Effector memory CD4-positive, alpha-beta T cell (primary cell): ENCODE measurements around the gene GMNC.

Source experiments
- DNase-seq, 3 donors: peaks; one replicate each; pipeline ENCODE4 v3.0.0-alpha.2; 2020
- H3K27ac ChIP-seq: 2 replicates; pipeline ENCODE4 v1.7.0; 2013; ENCODE audit warnings: mild to moderate bottlenecking, low read length, moderate library complexity; ENCODE audit not compliant: insufficient read depth, poor library complexity, severe bottlenecking
- H3K27me3 ChIP-seq: replicated peaks from 2 replicates; pipeline ENCODE4 v1.7.0; 2013; ENCODE audit warnings: mild to moderate bottlenecking, low read length; ENCODE audit not compliant: insufficient read depth, control insufficient read depth, poor library complexity, severe bottlenecking
- H3K36me3 ChIP-seq: 2 replicates; pipeline ENCODE4 v1.7.0; 2013; ENCODE audit warnings: mild to moderate bottlenecking, low read length, moderate library complexity; ENCODE audit not compliant: control insufficient read depth, insufficient read depth
- H3K4me1 ChIP-seq: 2 replicates; pipeline ENCODE4 v1.7.0; 2013; ENCODE audit warnings: low read length, mild to moderate bottlenecking; ENCODE audit not compliant: control insufficient read depth, insufficient read depth, poor library complexity, severe bottlenecking
- H3K4me3 ChIP-seq: 2 replicates; pipeline ENCODE4 v1.7.0; 2013; ENCODE audit warnings: low read length, low read depth, mild to moderate bottlenecking; ENCODE audit not compliant: insufficient read depth, poor library complexity, severe bottlenecking
- H3K9me3 ChIP-seq: 2 replicates; pipeline ENCODE4 v1.7.0; 2013; ENCODE audit warnings: mild to moderate bottlenecking, low read length, moderate library complexity; ENCODE audit not compliant: control insufficient read depth

GMNC gene

DNA sequence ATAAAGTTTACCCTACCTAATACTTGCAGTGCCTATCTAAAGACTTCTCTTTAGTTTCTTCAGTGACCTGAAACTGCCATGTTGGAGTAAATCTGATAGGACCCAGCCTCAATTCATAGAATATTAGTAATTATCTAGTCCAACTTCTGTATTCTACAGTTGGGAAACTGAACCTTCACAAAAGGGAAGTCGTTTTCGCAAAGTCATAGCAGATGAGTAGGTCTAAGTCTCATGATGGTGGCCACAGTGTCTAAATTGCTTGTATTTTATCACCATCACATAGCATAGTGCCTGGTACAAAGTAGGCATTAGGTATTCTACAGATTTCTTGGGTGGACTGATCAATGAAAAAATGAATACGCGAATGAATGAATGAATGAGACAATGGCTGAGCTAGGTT is 8.4 kb downstream of the GMNC start:
- Histone ChIP-seq H3K36me3 (no peaks in the 10 kb centered on the region), H3K4me1 (no peaks in the 10 kb centered on the region), H3K27ac (no peak overlapping the region), H3K9me3 (no peaks in the 10 kb centered on the region), H3K4me3 (no peak overlapping the region), H3K27me3 (no peaks in the 10 kb centered on the region)
- DNase-seq, result no peak

DNA sequence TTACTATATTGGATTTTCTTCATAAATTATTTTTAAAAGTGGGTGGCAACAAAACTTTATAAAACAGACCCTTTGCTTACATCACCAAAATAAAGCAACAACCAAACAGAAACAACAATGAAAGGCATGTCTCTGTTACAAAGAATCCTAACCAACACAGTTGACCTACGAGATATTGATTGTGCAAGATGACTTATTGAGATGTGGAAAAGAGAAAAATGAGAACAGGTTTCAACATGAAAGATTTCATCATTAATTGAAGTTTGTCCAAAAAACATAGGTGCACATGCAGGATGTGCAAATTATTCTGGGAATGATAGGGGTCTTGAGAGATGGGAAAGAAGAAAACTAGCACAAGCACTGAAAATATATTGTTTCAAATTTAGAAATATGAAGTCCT is 9.0 kb downstream of the GMNC start:
- Histone ChIP-seq H3K9me3 (no peaks in the 10 kb centered on the region), H3K36me3 (no peaks in the 10 kb centered on the region), H3K4me3 (no peak overlapping the region), H3K4me1 (no peaks in the 10 kb centered on the region), H3K27ac (no peak overlapping the region), H3K27me3 (no peaks in the 10 kb centered on the region)
- DNase-seq, result no peak

DNA sequence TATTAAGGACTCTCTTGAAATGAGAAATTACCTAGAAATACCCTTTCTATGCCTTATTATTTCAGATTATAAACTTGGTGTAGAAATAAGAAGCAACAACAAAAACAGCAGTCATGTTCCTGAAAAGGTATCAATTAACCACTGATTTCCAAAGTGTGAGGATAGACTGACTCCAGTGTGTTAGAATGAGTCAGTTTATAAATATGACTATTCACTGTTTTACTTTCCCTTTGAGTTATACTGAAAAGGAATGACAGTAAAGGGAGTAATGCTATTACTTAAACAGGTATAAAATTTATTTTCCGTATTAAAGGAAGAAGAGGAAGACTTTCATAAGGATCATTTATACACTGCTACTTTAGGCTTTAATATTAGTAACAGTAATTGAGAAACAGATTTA is 12.9 kb downstream of the GMNC start:
- no peak overlapping the region for H3K4me3 ChIP-seq
- H3K9me3 ChIP-seq, result no peaks in the 10 kb centered on the region
- no peaks in the 10 kb centered on the region for H3K27me3 ChIP-seq
- H3K4me1 ChIP-seq, result no peaks in the 10 kb centered on the region
- no peak for DNase-seq
- H3K36me3 ChIP-seq, result no peaks in the 10 kb centered on the region
- no peak overlapping the region for H3K27ac ChIP-seq

DNA sequence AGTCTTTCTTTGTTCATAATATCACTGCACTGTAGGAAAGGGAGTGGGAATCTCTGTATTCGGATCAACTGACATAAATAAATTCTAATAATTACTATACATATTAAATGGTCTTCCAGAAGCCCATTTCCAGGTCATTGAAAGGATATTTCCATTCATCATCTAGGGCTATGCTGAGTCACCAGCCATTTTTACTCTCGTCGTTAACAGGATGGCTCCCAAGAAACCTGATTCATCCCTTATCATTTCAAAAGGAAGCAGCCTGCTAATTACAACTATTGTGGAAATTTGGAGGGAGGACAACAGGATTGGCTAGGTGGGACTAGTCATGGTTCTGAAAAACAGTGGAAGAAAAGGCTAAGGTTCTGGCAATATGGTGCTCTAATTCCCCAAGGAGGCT is 13.6 kb downstream of the GMNC start:
- DNase-seq, result no peak
- Histone ChIP-seq H3K9me3 (no peaks in the 10 kb centered on the region), H3K4me3 (no peak overlapping the region), H3K27ac (no peak overlapping the region), H3K27me3 (no peaks in the 10 kb centered on the region), H3K36me3 (no peaks in the 10 kb centered on the region), H3K4me1 (no peaks in the 10 kb centered on the region)

DNA sequence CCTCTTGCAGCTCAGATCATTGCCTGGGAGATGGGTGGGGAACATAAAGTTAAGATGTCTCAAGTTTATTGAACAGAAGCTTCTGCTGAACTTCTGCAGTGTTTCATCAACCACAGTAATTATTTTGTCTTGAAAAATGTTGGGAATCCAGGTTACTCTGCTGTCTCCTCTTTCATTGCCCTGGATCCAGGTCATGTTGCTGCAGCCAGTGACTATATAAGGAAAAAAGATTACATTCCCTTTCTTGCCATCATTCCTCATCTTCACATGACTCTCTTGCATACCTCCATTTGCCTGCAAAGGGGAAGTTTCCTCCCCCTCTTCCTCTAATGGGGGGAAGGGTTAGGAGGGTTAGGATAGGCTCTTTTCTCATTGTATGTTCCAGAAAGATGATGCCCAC is 15.1 kb downstream of the GMNC start:
- H3K27ac ChIP-seq, result no peak overlapping the region
- H3K9me3 ChIP-seq, result no peaks in the 10 kb centered on the region
- H3K4me1 ChIP-seq, result no peaks in the 10 kb centered on the region
- H3K27me3 ChIP-seq, result no peaks in the 10 kb centered on the region
- no peak for DNase-seq
- H3K36me3 ChIP-seq, result no peaks in the 10 kb centered on the region
- H3K4me3 ChIP-seq, result no peak overlapping the region

DNA sequence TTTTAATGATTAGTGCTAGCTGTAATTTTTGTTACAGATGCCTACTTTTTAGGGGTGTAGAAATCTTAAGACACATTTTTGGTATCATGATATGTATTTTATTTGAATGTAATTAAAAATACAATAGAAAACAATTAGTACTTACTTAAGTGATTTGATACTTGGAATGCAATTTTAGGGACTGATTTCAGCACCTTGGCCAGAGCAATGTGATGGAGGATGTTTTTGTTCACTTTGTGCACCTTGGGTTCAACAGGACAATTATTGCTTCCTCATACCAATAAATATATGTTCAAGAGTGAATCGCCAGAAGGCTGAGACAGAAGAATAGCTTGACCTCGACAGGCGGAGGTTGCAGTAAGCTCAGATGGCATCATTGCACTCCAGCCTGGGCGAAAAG is 22.3 kb downstream of the GMNC start:
- no peak overlapping the region for H3K4me3 ChIP-seq
- DNase-seq, result no peak
- H3K27ac ChIP-seq, result no peak overlapping the region
- no peaks in the 10 kb centered on the region for H3K9me3 ChIP-seq
- no peaks in the 10 kb centered on the region for H3K36me3 ChIP-seq
- H3K27me3 ChIP-seq, result no peaks in the 10 kb centered on the region
- H3K4me1 ChIP-seq, result no peaks in the 10 kb centered on the region

DNA sequence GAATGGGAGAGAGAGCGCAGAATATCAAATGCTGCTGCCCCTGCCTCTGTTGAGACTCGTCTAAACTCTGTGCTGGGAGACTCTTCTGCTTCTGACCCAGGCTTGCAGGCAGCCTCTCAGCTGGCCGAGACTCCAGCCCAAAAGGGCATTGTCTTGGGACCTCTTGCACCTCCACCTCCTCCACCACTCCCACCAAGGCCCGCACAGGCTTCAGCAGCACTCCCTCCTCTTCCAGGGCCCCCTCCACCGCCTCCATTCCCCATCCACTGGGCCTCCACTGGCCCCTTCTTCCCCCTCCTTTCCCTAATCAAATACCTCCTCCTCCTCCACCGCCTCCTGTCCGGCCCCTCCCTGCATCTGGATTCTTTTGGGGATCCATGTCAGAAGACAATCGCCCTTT is 31.3 kb downstream of the GMNC start:
- H3K27ac ChIP-seq, result no peak overlapping the region
- no peaks in the 10 kb centered on the region for H3K9me3 ChIP-seq
- no peak for DNase-seq
- H3K4me3 ChIP-seq, result no peak overlapping the region
- H3K27me3 ChIP-seq, result no peaks in the 10 kb centered on the region
- H3K4me1 ChIP-seq, result no peaks in the 10 kb centered on the region
- no peaks in the 10 kb centered on the region for H3K36me3 ChIP-seq

DNA sequence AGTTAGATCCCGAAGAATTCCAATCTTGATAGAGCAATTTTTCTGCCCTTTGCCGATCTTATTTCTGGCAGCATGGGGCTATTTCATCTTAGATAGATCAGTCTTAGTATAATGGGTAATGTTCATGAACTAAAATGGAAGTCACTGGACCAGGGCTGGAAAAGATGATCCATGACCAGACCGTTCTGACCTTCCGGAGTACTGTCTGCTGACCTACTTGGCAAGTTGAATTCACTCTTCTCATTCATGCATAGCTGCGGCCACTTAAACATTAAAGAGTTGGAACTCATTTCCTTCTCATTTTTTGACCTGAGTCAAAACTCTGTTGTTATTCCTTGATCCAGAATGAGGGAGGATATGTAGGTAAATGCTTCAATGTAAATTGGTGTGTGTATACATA is 32.5 kb downstream of the GMNC start:
- H3K36me3 ChIP-seq, result no peaks in the 10 kb centered on the region
- no peaks in the 10 kb centered on the region for H3K9me3 ChIP-seq
- DNase-seq, result no peak
- no peak overlapping the region for H3K4me3 ChIP-seq
- no peak overlapping the region for H3K27ac ChIP-seq
- no peaks in the 10 kb centered on the region for H3K27me3 ChIP-seq
- no peaks in the 10 kb centered on the region for H3K4me1 ChIP-seq

DNA sequence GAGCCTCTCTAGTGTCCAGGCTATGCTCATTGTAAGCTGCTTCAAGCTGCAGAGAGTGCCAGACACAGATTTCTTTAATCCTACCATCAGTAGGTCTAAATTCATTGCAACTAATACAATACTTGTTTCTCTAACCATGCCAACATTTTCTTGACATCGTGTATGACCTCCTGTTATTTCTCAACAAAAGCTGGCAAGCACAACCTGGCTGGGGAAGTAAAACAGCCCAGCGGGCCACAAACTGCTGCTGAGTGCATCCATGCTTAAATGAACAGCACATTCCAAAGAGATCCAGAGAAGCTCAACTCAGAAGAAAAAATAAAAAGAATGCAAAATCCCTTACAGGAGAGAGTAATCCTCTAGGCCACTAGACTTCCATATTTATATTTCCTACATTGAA is 36.5 kb downstream of the GMNC start:
- Histone ChIP-seq H3K36me3 (no peaks in the 10 kb centered on the region), H3K27me3 (no peaks in the 10 kb centered on the region), H3K4me1 (no peaks in the 10 kb centered on the region), H3K27ac (no peak overlapping the region), H3K9me3 (no peaks in the 10 kb centered on the region), H3K4me3 (no peak overlapping the region)
- no peak for DNase-seq

DNA sequence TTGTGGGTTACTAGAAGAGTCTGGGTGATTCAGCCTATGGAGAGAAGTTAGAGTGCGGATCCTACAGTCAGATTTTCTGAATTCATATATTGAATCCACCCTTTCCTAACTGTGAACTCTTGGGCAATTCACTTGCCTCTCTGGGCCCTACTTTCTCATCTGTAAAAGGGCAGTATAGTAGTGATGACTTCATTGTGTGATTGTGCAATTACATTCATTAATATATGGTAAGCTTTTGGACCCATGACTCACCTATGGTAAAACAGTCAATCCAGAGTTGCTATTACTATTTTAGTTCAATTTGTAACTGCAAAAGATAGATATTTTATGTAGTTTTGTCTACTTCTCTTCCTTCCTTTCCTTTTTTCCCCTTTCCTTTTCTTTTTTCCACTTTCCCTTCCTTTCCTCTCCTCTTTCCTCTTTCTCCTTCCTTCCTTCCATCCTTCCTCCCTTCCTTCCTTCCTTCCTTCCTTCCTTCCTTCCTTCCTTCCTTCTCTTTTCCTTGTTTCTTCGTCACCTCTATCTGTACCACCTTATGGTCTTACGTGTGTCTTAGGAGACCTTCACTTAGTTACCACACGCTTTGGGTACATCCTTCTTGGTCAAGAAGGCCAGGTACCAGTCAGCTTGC is 37.0 kb downstream of the GMNC start:
- Histone ChIP-seq H3K9me3 (no peaks in the 10 kb centered on the region), H3K27me3 (no peaks in the 10 kb centered on the region), H3K4me1 (no peaks in the 10 kb centered on the region), H3K4me3 (no peak overlapping the region), H3K27ac (no peak overlapping the region), H3K36me3 (no peaks in the 10 kb centered on the region)
- DNase-seq, result no peak
